HS-5 (cell line): Measurements from ENCODE around the gene SERPINA5.
"Not testable (repeated sequence)": the region's sequence is repeated elsewhere in the genome, so short reads cannot be mapped to it uniquely, and the experiment has no call there.

Experiments used
- DNase-seq: peaks from one replicate; pipeline ENCODE4 v3.0.0-alpha.2; 2012; ENCODE audit warnings: low read depth

The SERPINA5 gene

GRCh38 chr14:94573475-94574277 is 7.5 kb upstream of the SERPINA5 start:
- DNase-seq: no peak

DNA sequence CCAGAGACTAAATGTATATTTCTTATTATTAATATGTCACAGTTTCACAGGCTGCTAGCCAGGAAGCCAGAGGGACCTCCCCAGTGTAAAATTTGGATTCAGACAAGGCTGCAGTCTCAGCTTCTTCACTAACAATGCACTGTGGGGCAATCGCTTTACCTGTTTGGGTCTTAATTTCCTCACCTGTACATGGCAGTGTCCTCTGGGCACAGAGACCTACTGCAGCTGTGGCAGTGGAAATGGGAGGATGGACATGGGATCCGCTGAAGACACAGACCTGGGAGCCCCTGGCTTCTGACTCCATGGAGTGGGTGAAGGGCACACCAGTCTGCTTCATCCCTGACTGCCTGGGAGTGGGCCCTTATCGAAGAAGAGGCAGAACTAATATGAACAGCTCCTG is 6.9 kb upstream of the SERPINA5 start:
- no peak for DNase-seq

GRCh38 chr14:94575730-94576585 is 5.3 kb upstream of the SERPINA5 start:
- no peak for DNase-seq

DNA sequence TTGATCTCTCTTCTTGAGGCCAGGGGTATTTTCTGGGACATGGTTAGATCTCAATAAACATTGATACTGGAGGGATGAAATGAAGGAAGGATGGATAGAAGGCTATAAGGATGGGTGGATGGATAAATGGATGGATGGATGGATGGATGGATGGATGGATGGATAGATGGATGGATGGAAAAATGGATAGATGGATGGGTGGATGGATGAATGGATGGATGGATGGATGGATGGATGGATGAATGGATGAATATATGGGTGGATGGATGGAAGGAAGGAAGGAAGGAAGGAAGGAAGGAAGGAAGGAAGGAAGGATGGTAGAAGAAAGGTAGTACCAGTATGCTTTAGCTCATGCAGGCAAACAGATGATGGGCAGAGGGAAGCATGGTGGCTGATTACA is 3.8 kb upstream of the SERPINA5 start:
- DNase-seq: not testable (repeated sequence)

DNA sequence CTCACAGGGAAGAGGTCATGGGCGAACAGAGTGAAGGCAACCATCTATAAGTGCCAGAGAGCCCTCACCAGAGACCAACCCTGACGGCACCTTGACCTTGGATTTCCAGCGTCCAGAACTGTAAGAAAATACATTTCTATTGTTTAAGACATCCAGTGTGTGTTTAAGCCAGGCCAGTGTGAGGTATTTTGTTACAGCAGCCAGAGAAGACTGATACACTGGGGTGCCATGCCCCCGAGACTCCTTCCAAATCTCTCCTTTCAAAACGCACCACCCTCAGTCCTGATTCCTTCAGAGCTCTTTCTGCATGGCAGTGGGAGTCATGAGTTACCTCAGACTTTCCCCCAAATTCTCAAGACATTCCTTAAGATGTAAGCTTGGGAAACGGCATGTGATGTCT is 2.5 kb upstream of the SERPINA5 start:
- DNase-seq: no peak

DNA sequence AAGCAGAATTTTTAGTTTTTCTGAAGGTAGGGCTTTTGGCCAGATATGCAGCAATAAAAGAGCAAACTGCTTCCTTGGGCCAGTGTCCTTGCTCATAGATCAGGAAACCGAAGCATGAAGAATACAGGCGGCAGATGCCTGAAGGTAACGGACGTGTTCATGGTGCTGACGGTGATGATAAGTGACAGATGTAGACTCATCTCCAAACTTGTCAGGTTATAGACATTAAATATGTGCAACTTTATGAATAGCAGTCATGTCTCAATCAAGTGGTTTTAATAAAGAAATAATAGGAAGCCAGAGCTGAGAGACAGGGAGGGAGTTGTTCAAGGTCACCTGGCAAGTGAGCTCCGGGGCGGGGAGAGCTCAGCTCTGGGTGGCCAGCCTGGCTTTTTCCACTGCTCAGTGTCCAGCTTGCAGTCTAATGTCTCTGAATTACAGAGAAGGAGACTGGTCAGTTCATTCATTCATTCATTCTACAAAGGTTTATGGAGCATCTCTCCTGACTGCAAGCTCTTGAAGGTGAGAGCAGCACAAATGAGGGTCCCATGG is 1.0 kb downstream of the SERPINA5 start:
- no peak for DNase-seq

DNA sequence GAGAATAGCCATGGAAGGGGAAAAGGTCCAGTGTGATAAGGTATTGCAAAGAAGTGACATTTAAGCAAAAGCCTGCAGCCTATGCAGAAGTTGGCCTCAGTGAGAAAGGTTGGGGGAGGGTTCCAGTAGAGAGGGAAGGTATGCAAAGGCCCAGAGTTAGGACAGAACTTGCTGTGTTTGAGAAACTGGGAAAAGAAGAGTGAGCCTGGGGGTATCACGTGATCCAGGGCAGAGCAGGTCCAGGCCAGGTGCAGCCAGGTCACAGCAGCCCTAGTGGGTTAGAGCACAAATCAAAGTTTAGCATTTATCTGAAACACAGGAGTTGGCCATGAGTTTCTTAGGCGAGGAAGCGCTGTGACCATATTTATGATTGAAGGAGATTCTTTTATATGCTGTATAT is 1.6 kb downstream of the SERPINA5 start:
- DNase-seq: no peak

GRCh38 chr14:94583557-94583956 is 2.3 kb downstream of the SERPINA5 start:
- no peak for DNase-seq

- no peak for DNase-seq
Observed at GRCh38 chr14:94584591-94585280, 3.5 kb downstream of the SERPINA5 start.

GRCh38 chr14:94586635-94587034 is 5.4 kb downstream of the SERPINA5 start:
- DNase-seq: no peak

GRCh38 chr14:94588311-94588710 is 7.1 kb downstream of the SERPINA5 start:
- no peak for DNase-seq

DNA sequence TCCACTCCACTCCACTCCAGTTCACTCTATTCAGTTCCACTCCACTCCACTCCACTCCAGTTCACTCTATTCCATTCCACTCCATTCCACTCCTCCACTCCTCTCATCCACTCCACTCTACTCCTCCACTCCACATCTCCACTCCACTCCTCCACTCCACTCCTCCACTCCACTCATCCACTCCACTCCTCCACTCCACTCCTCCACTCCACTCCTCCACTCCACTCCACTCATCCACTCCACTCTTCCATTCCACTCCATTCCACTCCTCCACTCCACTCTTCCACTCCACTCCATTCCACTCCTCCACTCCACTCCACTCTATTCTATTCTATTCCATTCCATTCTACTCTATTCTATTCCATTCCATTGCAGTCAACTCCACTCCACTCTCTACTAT is 9.8 kb downstream of the SERPINA5 start:
- no peak for DNase-seq

GRCh38 chr14:94591871-94592270 is 10.6 kb downstream of the SERPINA5 start:
- DNase-seq: no peak

DNA sequence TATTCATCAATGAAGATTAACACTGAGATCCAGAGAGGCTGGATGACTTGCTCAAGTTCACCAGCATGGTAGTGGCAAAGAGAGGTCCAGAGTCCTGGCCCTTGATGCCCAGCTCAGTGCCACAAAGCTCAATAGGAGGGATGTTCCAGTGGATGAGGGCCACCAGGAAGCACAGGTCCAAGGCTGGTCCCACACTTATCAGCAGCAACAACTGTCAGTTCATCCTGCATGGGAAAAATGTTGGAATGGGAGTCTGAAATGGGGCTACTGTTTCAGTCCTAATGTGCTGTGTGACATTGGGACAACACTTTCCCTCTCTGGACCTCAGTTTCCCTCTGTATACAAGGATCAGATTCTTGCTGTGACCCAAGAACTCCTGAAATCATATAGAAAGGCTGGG is 11.2 kb downstream of the SERPINA5 start:
- no peak for DNase-seq

- no peak for DNase-seq
Observed at GRCh38 chr14:94593376-94593748, 12.1 kb downstream of the SERPINA5 start.

DNA sequence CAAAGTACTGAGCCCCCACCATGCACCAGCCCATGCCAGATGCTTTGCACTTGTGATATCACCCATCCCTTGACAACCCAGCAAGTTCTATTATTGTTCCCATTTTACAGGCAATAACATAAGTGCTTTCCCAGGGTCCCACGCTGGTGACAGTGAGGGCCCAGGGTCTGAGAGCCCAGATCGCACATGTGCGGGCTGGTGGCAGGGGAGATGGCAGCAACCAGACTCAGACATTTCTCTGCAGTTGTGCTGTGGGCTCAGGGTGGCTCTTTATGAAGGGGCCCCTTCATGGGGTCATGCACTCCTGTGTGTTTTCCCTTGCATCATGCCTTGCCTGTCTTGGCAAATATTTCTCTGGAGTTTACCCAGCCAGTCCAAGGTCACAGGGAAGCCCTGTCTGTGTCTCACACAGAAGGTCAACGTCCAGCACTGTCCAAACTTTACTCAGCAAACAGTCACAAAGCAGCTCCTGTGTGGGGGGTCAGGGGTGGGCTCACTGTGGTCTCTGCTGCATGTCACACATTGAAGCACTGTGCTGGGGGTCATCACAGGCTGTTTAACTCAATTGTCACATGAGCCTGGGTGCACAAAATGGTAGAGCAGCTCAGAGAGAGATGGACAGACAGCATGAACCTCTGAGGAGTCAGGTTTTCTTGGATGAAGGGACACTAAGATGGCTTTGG is 12.7 kb downstream of the SERPINA5 start:
- no peak for DNase-seq

DNA sequence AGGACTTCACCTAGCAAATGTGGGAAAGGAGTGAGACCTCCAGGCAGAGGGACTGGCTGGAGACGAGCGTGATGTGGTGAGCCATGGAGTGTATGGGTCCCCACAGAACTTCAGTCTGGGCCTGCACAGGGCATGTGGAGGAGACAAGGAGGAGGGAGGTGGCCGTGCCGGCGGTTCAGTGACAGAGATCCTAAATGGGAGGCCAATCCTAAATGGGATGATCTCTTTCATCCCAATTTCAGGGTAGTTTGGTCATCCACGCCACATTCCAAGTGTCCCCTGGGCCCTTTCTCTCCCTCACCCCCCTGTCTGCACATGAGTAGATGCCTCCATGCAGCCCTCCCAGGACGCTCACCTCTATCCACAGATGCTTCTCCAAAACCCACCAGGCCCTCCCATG is 13.2 kb downstream of the SERPINA5 start:
- no peak for DNase-seq

- DNase-seq: no peak
Observed at GRCh38 chr14:94595912-94596311, 14.7 kb downstream of the SERPINA5 start.

DNA sequence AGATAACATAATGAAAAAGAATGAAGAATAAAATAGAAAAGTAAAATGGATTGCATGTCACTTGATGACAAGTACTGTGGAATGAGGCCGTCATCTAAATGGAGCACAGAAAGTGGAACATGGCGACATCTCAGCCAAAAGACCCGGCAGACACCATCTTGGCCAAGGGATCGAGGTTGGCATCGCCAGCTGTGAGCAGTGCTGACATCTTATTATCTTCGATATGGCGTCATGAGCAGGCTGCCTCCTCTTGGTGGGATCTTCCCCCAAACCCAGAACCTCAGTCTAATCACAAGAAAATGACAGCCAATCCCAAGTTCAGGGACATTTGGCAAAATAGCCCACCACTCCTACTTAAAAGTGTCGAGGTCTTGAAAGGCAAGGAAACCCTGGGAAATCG is 15.1 kb downstream of the SERPINA5 start:
- no peak for DNase-seq

DNA sequence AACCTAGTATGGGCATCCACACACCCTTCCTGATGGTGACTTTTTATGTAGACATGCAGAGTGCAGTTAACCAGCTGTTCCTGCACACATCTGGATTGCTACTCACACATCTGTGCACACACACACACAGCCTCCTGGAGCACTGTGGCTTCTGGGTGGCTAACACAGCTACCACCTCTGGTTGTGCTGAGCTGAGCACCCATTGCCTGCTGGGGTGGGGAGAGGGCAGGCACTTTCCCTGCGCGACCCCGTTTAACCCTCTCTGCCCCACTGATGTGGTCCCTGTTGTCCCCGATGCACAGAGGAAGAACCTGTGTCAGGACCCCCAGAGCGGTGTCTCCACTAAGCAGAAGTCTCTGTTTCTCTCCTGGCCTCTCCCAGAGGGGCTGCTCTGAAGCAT is 16.6 kb downstream of the SERPINA5 start:
- no peak for DNase-seq

GRCh38 chr14:94598506-94598815 is 17.2 kb downstream of the SERPINA5 start:
- no peak for DNase-seq
